ENCODE data around the gene HAVCR2. TPM values are rescaled to one million over a fixed set of nuclear protein-coding genes. Genes with fewer than 3 reads are reported as not detected.

Gene HAVCR2
- total RNA-seq, 2 donors from 2014 or later, result 1.3 to 3.1 TPM

DNA sequence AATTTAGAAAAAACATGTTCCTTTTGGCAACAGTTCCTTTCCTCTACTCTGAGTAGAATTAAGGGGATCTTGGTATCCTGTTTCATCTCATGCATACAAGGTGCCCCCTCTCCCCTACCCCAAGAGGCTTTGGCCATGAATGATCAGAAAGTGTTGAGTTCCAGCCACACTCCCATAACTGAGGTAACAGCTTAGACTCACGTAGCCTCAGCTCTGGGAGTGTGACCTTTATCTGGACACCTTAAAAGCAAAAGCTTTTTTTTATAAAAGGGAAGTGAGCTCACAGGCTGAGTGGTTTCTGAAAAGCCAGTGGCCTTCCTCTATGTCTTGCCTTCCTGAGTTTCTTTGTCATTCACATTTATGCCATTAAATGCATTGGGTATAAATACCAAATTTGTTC lies 900 bp upstream of the HAVCR2 start:
- H3K9ac ChIP-seq (ENCODE audit: low read depth in 2 of 2, low read length in 2 of 2), result no peak overlapping the region
- TF ChIP-seq, protein P1, sequence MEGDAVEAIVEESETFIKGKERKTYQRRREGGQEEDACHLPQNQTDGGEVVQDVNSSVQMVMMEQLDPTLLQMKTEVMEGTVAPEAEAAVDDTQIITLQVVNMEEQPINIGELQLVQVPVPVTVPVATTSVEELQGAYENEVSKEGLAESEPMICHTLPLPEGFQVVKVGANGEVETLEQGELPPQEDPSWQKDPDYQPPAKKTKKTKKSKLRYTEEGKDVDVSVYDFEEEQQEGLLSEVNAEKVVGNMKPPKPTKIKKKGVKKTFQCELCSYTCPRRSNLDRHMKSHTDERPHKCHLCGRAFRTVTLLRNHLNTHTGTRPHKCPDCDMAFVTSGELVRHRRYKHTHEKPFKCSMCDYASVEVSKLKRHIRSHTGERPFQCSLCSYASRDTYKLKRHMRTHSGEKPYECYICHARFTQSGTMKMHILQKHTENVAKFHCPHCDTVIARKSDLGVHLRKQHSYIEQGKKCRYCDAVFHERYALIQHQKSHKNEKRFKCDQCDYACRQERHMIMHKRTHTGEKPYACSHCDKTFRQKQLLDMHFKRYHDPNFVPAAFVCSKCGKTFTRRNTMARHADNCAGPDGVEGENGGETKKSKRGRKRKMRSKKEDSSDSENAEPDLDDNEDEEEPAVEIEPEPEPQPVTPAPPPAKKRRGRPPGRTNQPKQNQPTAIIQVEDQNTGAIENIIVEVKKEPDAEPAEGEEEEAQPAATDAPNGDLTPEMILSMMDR (IDR thresholded peaks at IDR 0.05), result no peak
- no peak overlapping the region for H3K4me3 ChIP-seq
- no peaks in the 10 kb centered on the region for H3K9me3 ChIP-seq
- no peaks in the 10 kb centered on the region for H3K27me3 ChIP-seq
- H3K27ac ChIP-seq, result peak overlapping the region; percentile 36
- no peak for DNase-seq
- intact Hi-C loops (cut with DNase I), result no loop called here
- H3K4me1 ChIP-seq, result no peaks in the 10 kb centered on the region
- no peaks in the 10 kb centered on the region for H3K36me3 ChIP-seq

DNA sequence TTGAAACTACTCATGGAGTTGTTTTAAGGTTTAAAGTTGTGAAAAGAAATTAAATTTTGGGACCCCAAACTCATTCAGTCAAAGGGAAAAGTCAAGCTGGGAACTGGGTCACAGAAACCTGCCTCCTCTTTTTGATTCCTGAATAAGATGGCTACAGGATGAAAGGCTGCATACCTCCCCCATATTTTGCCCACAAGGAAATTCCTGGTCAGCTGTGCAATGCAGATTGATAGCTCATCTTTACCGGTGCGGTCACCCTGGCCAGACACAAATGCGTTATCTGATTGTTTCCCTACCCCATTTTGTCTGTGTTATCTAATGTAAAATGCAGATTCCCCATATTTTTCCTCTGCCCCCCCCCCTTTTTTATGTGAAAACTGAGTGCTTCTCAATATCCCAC lies 1.3 kb downstream of the HAVCR2 start:
- H3K4me3 ChIP-seq, result no peak overlapping the region
- H3K9ac ChIP-seq (ENCODE audit: low read depth in 2 of 2, low read length in 2 of 2), result no peak overlapping the region
- no peaks in the 10 kb centered on the region for H3K36me3 ChIP-seq
- TF ChIP-seq, protein P1 (IDR thresholded peaks at IDR 0.05), result no peak
- no peaks in the 10 kb centered on the region for H3K9me3 ChIP-seq
- H3K27me3 ChIP-seq, result no peaks in the 10 kb centered on the region
- DNase-seq, result no peak
- intact Hi-C loops (cut with DNase I), result no loop called here
- no peaks in the 10 kb centered on the region for H3K4me1 ChIP-seq
- no peak overlapping the region for H3K27ac ChIP-seq

DNA sequence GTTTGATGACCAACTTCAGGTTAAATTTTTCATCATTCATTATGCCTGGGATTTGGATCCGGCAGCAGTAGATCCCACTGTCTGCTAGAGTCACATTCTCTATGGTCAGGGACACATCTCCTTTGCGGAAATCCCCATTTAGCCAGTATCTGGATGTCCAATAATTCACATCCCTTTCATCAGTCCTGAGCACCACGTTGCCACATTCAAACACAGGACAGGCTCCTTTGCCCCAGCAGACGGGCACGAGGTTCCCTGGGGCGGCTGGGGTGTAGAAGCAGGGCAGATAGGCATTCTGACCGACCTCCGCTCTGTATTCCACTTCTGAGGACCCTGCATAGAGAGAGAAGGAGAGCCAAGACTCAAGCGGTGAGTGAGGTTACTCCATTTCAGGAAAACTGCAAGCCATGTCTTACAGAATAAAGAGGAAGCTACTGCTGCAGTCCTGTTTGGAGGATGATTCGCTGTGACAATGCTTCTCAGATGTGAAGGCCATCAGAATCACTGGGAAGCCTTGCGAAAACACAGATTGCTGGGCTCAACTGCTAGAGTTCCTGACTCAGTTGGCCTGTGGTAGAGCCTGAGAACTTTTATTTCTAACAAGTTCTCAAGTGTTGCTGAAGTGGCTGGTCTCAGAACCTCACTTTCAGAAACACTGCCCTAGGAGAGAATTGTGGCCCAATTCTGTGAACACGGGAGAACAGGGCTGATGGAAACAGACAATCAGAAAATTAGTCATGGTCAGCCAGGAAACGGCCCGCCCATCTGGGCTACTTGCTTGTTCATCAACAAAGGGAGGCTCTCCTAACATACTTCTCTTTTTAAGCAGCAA lies 2.0 kb downstream of the HAVCR2 start:
- DNase-seq, result no peak
- TF ChIP-seq, protein P1 (IDR thresholded peaks at IDR 0.05), result no peak
- peak overlapping the region; percentile 22 for H3K27ac ChIP-seq
- no peaks in the 10 kb centered on the region for H3K4me1 ChIP-seq
- peak overlapping the region in 1 of 2 donors; percentile 24 for H3K9ac ChIP-seq (ENCODE audit: low read depth in 2 of 2, low read length in 2 of 2)
- intact Hi-C loops (cut with DNase I), result no loop called here
- H3K36me3 ChIP-seq, result no peaks in the 10 kb centered on the region
- H3K4me3 ChIP-seq, result no peak overlapping the region
- no peaks in the 10 kb centered on the region for H3K27me3 ChIP-seq
- H3K9me3 ChIP-seq, result no peaks in the 10 kb centered on the region

DNA sequence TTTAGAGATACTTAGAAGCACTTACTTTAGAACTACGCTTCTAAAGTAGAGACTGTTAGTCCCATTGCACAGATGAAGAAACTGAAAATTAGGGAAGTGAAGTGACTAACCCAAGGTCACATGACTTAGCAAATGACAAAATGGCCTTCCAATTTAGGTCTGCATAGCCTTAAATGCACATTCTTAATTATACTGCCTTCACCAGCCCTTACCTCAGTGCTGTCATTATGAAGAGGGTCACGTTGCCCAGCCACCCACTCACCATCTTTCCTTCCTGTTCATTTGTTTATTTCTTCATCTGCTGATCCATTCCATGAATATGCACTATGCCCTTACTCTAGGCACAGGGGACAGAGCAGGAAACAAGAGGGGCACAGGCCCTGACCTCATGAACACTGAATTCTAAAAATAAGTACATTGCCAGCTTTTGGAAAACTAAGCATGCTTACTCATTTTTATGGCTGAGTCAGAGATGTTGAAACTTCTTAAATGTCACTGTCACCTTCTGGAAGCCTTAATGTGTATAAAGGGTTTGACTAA lies 8.6 kb downstream of the HAVCR2 start:
- H3K27ac ChIP-seq, result no peak overlapping the region
- DNase-seq, result no peak
- H3K4me3 ChIP-seq, result no peak overlapping the region
- TF ChIP-seq, protein P1 (IDR thresholded peaks at IDR 0.05), result no peak
- no peaks in the 10 kb centered on the region for H3K27me3 ChIP-seq
- H3K9me3 ChIP-seq, result no peaks in the 10 kb centered on the region
- intact Hi-C loops (cut with DNase I), result no loop called here
- no peak overlapping the region for H3K9ac ChIP-seq (ENCODE audit: low read depth in 2 of 2, low read length in 2 of 2)
- no peaks in the 10 kb centered on the region for H3K4me1 ChIP-seq
- H3K36me3 ChIP-seq, result no peaks in the 10 kb centered on the region

DNA sequence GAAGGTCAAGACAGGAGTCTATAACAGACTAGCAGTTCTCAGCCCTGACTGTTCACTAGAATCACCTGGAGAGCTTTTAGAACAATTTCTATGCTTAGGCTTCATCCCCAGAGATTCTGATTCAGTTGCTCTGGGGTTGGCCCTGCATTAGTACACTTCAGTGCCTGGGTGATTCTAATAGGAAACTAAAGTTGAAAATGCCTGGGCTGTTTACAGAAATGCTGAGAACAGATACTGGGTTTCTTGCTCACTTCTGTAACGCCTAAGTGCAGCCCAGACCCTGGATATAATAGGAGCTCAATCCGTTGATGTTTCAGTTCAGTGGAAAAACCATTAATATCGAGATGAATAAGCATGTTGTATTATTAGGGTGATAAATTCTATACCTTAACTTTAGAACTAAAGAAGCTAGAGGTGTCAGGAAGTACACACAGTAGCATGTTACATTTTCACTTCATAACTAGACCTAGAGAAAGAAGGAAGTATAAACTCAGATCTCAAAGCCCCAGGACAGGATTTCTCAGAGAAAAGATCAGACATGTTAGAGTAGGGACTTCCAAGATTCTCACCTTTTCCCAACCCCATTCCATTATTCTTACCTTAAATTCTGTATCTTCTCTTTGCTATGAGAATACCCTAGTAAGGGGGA lies 20.4 kb downstream of the HAVCR2 start:
- Histone ChIP-seq H3K4me3 (no peak overlapping the region), H3K9me3 (no peaks in the 10 kb centered on the region), H3K27ac (no peak overlapping the region), H3K4me1 (no peaks in the 10 kb centered on the region), H3K9ac (ENCODE audit: low read depth in 2 of 2, low read length in 2 of 2) (no peak overlapping the region), H3K36me3 (no peaks in the 10 kb centered on the region), H3K27me3 (no peaks in the 10 kb centered on the region)
- TF ChIP-seq, protein P1 (IDR thresholded peaks at IDR 0.05), result no peak
- no peak for DNase-seq
- intact Hi-C loops (cut with DNase I), result no loop called here

All from colonic mucosa (tissue), 4 donors.